Activated T-cell treated with anti-CD3 and anti-CD28 coated beads, Interleukin-2, amount 50 U/mL, for 72 hours (primary cell): ENCODE data around the gene TMPRSS11B. TPM values are rescaled to one million over a fixed set of nuclear protein-coding genes. Genes with fewer than 3 reads are reported as not detected.
"Not testable (repeated sequence)": the region's sequence is repeated elsewhere in the genome, so short reads cannot be mapped to it uniquely, and the experiment has no call there.

Experiments used
- ATAC-seq, 2 donors: fragments of 150-1000 bp; cut with Tn5 transposase; replicated peaks in 1 of 2; 2 replicates each; pipeline ENCODE4 v1.10.0; 2021; ENCODE audit warnings: moderate library complexity in 2 of 2, mild to moderate bottlenecking in 1 of 2
- DNase-seq, 2 donors: peaks; one replicate each; pipeline ENCODE4 v3.0.0; 2021 to 2022; ENCODE audit warnings: mixed read lengths in 1 of 2
- H3K27ac Mint-ChIP-seq: one replicate; pipeline ENCODE4 v1.8.0; 2022; ENCODE audit warnings: mild to moderate bottlenecking, moderate library complexity, mixed read lengths
- H3K27me3 Mint-ChIP-seq: one replicate; pipeline ENCODE4 v1.8.0; 2022; ENCODE audit warnings: low read depth, mixed read lengths
- H3K36me3 Mint-ChIP-seq, 2 donors: one replicate each; pipeline ENCODE4 v1.8.0; 2022; ENCODE audit warnings: mixed read lengths in 2 of 2, mild to moderate bottlenecking in 1 of 2; ENCODE audit not compliant: insufficient read depth in 2 of 2
- H3K4me1 Mint-ChIP-seq: one replicate; pipeline ENCODE4 v1.8.0; 2022; ENCODE audit warnings: low read depth, mixed read lengths
- H3K4me3 Mint-ChIP-seq, 2 donors: one replicate each; pipeline ENCODE4 v1.8.0; 2022; ENCODE audit warnings: mild to moderate bottlenecking in 2 of 2, mixed read lengths in 2 of 2, moderate library complexity in 2 of 2
- H3K9me3 Mint-ChIP-seq, 2 donors: one replicate each; pipeline ENCODE4 v1.8.0; 2022; ENCODE audit warnings: mixed read lengths in 2 of 2
- total RNA-seq, 2 donors: library from RNA; stranded (reverse); gene quantifications; one replicate each; pipeline ENCODE4 v1.2.3, GENCODE V29; 2022

Gene TMPRSS11B
- total RNA-seq = not detected

GRCh38 chr4:68245594-68245993, at the start of gene TMPRSS11B:
TSS of gene TMPRSS11B (minus strand) at chr4:68245694. CDS start at chr4:68245558, 136 bp downstream.
- Mint-ChIP-seq H3K4me3 (no peak within 1 kb of the TSS), H3K27me3 (peaks cover 14% of the 10 kb centered on the region), H3K4me1 (peaks cover 17% of the 10 kb centered on the region), H3K36me3 (peaks cover 3% of the 10 kb centered on the region in 2 donors), H3K9me3 (peaks cover 2% of the 10 kb centered on the region in 2 donors), H3K27ac (no peak within 1 kb of the TSS)
- ATAC-seq (no peak), DNase-seq (no peak)

- no peak overlapping the region for H3K27ac Mint-ChIP-seq
- H3K36me3 Mint-ChIP-seq = no peaks in the 10 kb centered on the region
- H3K4me3 Mint-ChIP-seq = no peak overlapping the region
- H3K4me1 Mint-ChIP-seq = no peaks in the 10 kb centered on the region
- ATAC-seq = no peak
- H3K27me3 Mint-ChIP-seq = peaks cover 8% of the 10 kb centered on the region
- DNase-seq = no peak
- H3K9me3 Mint-ChIP-seq = peaks cover 0 to 3% of the 10 kb centered on the region in 2 donors
These were observed 45.8 kb upstream of the TMPRSS11B start for GRCh38 chr4:68291256-68291655.

GRCh38 chr4:68288393-68288740, 42.9 kb upstream of the TMPRSS11B start:
- H3K36me3 Mint-ChIP-seq = no peaks in the 10 kb centered on the region
- DNase-seq (no peak), ATAC-seq (no peak)
- H3K4me3 Mint-ChIP-seq = no peak overlapping the region
- H3K4me1 Mint-ChIP-seq = no peaks in the 10 kb centered on the region
- H3K27ac Mint-ChIP-seq = no peak overlapping the region
- H3K9me3 Mint-ChIP-seq = peaks cover 0 to 1% of the 10 kb centered on the region in 2 donors
- peaks cover 8% of the 10 kb centered on the region for H3K27me3 Mint-ChIP-seq

- no peaks in the 10 kb centered on the region for H3K36me3 Mint-ChIP-seq
- ATAC-seq (no peak), DNase-seq (no peak)
- H3K9me3 Mint-ChIP-seq = peaks cover 0 to 1% of the 10 kb centered on the region in 2 donors
- no peak overlapping the region for H3K4me3 Mint-ChIP-seq
- H3K4me1 Mint-ChIP-seq = no peaks in the 10 kb centered on the region
- H3K27ac Mint-ChIP-seq = no peak overlapping the region
- H3K27me3 Mint-ChIP-seq = peaks cover 8% of the 10 kb centered on the region
These were observed 42.4 kb upstream of the TMPRSS11B start for GRCh38 chr4:68287704-68288392.

GRCh38 chr4:68283714-68284113, 38.2 kb upstream of the TMPRSS11B start:
- H3K27me3 Mint-ChIP-seq = peaks cover 8% of the 10 kb centered on the region
- no peak overlapping the region for H3K27ac Mint-ChIP-seq
- no peaks in the 10 kb centered on the region for H3K9me3 Mint-ChIP-seq
- no peaks in the 10 kb centered on the region for H3K36me3 Mint-ChIP-seq
- H3K4me1 Mint-ChIP-seq = no peaks in the 10 kb centered on the region
- H3K4me3 Mint-ChIP-seq = no peak overlapping the region
- DNase-seq (no peak), ATAC-seq (no peak)

GRCh38 chr4:68283095-68283494, 37.6 kb upstream of the TMPRSS11B start:
- Mint-ChIP-seq H3K27me3 (peaks cover 2% of the 10 kb centered on the region), H3K27ac (no peak overlapping the region), H3K9me3 (no peaks in the 10 kb centered on the region), H3K4me3 (no peak overlapping the region), H3K4me1 (no peaks in the 10 kb centered on the region), H3K36me3 (no peaks in the 10 kb centered on the region)
- DNase-seq (no peak), ATAC-seq (no peak)

GRCh38 chr4:68281796-68282740, 36.6 kb upstream of the TMPRSS11B start:
- not testable (repeated sequence) for H3K27me3 Mint-ChIP-seq, H3K4me3 Mint-ChIP-seq, H3K4me1 Mint-ChIP-seq, DNase-seq, H3K9me3 Mint-ChIP-seq, ATAC-seq, H3K36me3 Mint-ChIP-seq, H3K27ac Mint-ChIP-seq

- H3K4me1 Mint-ChIP-seq = no peaks in the 10 kb centered on the region
- H3K9me3 Mint-ChIP-seq = no peaks in the 10 kb centered on the region
- ATAC-seq (no peak), DNase-seq (no peak)
- no peaks in the 10 kb centered on the region for H3K36me3 Mint-ChIP-seq
- no peak overlapping the region for H3K4me3 Mint-ChIP-seq
- no peak overlapping the region for H3K27ac Mint-ChIP-seq
- H3K27me3 Mint-ChIP-seq = peaks cover 13% of the 10 kb centered on the region
These were observed 32.5 kb upstream of the TMPRSS11B start for GRCh38 chr4:68278029-68278428.

- no peak for ATAC-seq
- H3K27me3 Mint-ChIP-seq = peaks cover 13% of the 10 kb centered on the region
- H3K4me3 Mint-ChIP-seq = no peak overlapping the region
- DNase-seq = no peak
- H3K27ac Mint-ChIP-seq = no peak overlapping the region
- H3K9me3 Mint-ChIP-seq = no peaks in the 10 kb centered on the region
- H3K4me1 Mint-ChIP-seq = no peaks in the 10 kb centered on the region
- no peaks in the 10 kb centered on the region for H3K36me3 Mint-ChIP-seq
These were observed 32.1 kb upstream of the TMPRSS11B start for GRCh38 chr4:68277627-68278026.

GRCh38 chr4:68272860-68273259, 27.4 kb upstream of the TMPRSS11B start:
- peaks cover 0 to 4% of the 10 kb centered on the region in 2 donors for H3K9me3 Mint-ChIP-seq
- H3K27ac Mint-ChIP-seq = no peak overlapping the region
- H3K36me3 Mint-ChIP-seq = peaks cover 4 to 5% of the 10 kb centered on the region in 2 donors
- peaks cover 13% of the 10 kb centered on the region for H3K27me3 Mint-ChIP-seq
- H3K4me3 Mint-ChIP-seq = peak overlapping the region in 1 of 2 donors; percentile 18
- ATAC-seq (no peak), DNase-seq (no peak)
- peaks cover 10% of the 10 kb centered on the region for H3K4me1 Mint-ChIP-seq

- ATAC-seq = peak; percentile 37 to 45
- Mint-ChIP-seq H3K4me3 (peak overlapping the region; percentile 42 to 68), H3K27me3 (peaks cover 13% of the 10 kb centered on the region), H3K4me1 (peaks cover 13% of the 10 kb centered on the region), H3K36me3 (peaks cover 4 to 5% of the 10 kb centered on the region in 2 donors), H3K27ac (no peak overlapping the region), H3K9me3 (peaks cover 0 to 4% of the 10 kb centered on the region in 2 donors)
- no peak for DNase-seq
These were observed 26.9 kb upstream of the TMPRSS11B start for GRCh38 chr4:68272380-68272779.

- peak overlapping the region; percentile 42 to 68 for H3K4me3 Mint-ChIP-seq
- no peak for DNase-seq
- peaks cover 4 to 5% of the 10 kb centered on the region in 2 donors for H3K36me3 Mint-ChIP-seq
- H3K27me3 Mint-ChIP-seq = peaks cover 13% of the 10 kb centered on the region
- H3K27ac Mint-ChIP-seq = no peak overlapping the region
- ATAC-seq = peak; percentile 54 to 58
- peaks cover 13% of the 10 kb centered on the region for H3K4me1 Mint-ChIP-seq
- peaks cover 0 to 4% of the 10 kb centered on the region in 2 donors for H3K9me3 Mint-ChIP-seq
These were observed 26.4 kb upstream of the TMPRSS11B start for GRCh38 chr4:68271851-68272357.

GRCh38 chr4:68267433-68267944, 22.0 kb upstream of the TMPRSS11B start:
- Mint-ChIP-seq H3K4me3 (no peak overlapping the region), H3K4me1 (peaks cover 13% of the 10 kb centered on the region), H3K9me3 (peaks cover 0 to 4% of the 10 kb centered on the region in 2 donors), H3K36me3 (peaks cover 5 to 8% of the 10 kb centered on the region in 2 donors), H3K27me3 (no peaks in the 10 kb centered on the region), H3K27ac (peak overlapping the region; percentile 43)
- ATAC-seq = no peak
- DNase-seq = no peak
